GM12873 (cell line): ENCODE results near the gene CLSTN3.

ENCODE experiments used
- TF ChIP-seq, protein P1 (sequence below): IDR thresholded peaks from 2 replicates; pipeline ENCODE4 v1.5.1; 2012; ENCODE audit warnings: low read depth, mild to moderate bottlenecking, moderate library complexity, low read length, control low read depth; ENCODE audit not compliant: insufficient read depth; ENCODE audit errors: missing control alignments

CLSTN3 gene

DNA sequence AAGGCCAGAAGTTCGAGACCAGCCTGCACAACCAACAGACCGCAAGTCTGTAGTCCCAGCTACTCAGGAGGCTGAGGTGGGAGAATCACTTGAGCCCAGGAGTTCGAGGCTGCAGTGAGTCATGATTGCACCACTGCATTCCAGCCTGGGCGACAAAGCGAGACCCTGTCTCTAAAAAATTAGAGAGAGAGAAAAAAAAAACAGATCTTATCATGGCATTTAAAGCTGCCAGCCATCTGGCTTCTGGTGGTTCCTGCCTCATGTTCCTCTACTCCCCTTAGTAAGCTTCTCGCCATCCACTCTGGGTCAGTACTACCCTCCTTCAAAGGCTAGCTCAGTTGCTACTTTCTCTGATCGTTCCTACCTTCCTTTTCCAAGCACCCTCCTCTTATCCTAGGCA lies 16.1 kb downstream of the CLSTN3 start:
- TF ChIP-seq, protein P1, sequence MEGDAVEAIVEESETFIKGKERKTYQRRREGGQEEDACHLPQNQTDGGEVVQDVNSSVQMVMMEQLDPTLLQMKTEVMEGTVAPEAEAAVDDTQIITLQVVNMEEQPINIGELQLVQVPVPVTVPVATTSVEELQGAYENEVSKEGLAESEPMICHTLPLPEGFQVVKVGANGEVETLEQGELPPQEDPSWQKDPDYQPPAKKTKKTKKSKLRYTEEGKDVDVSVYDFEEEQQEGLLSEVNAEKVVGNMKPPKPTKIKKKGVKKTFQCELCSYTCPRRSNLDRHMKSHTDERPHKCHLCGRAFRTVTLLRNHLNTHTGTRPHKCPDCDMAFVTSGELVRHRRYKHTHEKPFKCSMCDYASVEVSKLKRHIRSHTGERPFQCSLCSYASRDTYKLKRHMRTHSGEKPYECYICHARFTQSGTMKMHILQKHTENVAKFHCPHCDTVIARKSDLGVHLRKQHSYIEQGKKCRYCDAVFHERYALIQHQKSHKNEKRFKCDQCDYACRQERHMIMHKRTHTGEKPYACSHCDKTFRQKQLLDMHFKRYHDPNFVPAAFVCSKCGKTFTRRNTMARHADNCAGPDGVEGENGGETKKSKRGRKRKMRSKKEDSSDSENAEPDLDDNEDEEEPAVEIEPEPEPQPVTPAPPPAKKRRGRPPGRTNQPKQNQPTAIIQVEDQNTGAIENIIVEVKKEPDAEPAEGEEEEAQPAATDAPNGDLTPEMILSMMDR, result no peak

DNA sequence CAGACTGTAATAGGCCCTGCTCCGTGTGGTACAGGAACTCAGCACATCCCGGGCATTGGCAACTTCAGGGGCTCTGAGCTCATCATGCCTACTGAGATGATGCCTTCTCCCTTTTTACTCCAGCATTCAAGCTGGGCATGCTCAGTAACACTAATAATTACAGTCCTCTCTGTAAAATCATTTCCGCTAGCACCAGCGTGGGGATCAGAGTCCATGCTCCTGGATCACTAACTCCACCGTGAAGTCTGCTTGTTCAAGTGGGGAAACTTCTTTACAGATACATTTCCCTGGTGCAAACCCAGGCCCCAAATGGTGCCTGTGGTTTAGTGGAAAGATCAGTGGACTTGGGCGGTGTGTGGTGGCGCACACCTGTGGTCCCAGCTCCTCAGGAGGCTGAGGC lies 16.7 kb downstream of the CLSTN3 start:
- TF ChIP-seq, protein P1, result no peak

DNA sequence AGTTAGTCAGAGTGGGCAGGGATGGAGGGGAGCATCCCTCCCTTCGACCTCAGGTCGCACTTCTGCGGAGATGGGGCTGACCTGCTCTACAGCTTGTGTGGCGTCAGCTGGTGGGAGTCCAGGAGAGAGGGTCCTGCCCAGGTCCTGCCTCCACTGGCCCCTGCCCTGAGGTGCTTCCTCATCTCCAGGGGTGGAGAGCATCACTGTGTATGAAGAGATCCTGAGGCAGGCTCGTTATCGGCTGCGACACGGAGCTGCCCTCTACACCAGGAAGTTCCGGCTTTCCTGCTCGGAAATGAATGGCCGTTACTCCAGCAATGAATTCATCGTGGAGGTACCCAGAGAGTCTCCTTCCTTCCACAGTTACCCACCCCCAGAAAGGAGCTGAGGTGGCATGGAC lies 20.2 kb downstream of the CLSTN3 start:
- TF ChIP-seq, protein P1, result no peak

DNA sequence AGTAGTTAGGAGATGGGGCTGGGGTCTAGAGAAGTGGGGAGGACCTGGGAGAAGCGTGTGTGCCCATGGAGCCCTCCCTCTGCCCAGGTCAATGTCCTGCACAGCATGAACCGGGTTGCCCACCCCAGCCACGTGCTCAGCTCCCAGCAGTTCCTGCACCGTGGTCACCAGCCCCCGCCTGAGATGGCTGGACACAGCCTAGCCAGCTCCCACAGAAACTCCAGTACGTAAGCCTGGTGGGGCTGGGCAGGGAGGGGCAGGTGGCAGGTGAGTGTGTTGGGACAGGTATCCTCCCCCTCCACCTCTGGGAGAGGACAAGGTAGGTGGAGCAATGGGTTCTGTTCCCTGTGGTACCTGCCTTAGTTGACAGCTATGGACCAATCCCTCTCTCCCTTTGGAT lies 20.7 kb downstream of the CLSTN3 start:
- TF ChIP-seq, protein P1, result no peak

DNA sequence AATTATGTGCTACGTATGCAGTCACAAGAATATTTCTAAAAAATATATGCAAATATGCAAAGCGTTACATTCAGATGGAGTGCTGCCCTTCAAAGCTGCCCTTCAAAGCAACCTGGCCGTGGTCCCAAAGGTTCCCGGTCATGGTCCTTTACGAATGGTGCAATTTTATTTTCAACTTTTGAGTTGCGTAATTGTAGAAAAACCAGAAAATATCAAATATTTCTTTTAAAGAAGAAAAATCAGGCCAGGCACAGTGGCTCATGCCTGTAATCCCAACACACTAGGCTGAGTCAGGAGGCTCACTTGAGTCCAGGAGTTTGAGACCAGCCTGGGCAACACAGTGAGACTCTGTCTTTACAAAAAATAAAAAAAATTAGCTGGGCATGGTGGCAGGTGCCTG lies 21.4 kb downstream of the CLSTN3 start:
- TF ChIP-seq, protein P1, result no peak

DNA sequence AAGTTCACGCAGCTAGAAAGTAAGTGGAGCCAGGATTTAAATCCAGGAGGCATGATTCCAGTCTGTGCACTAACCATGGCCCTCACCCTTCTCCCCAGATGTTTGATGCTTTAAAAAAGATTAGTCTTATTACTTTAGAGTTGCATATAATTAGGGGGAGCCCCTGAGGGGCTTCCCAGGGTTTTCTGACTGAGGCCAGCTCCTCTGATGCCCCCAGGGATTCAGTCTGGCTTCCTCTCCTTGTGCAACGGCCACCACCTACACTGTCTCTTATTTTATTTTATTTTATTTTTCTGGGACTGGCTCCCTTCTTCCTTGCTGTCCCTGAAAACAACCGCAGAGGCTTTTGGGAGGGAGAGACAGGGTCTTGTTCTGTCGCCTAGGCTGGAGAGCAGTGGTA lies 22.6 kb downstream of the CLSTN3 start:
- TF ChIP-seq, protein P1, result no peak

DNA sequence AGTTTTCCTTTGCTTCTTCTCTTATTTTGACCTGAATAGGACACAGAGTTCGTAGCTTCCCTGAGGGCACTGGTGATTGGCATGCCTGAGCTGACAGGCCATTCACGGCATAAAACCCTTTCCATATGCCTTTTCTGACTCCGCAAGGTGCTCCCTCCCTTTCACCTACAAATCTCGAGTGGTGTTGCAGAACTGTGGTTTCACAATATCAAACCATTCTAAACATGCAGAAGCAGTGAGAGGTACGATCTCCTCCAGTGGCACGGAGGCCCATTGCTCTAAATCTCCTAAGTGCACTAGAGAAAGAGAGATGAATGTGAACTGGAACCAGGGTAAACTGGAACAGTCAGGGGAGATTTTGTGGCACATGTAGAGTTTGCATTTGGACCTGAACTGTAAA lies 23.9 kb downstream of the CLSTN3 start:
- TF ChIP-seq, protein P1, result no peak
